HCT116 (cell line): ENCODE measurements around the gene HLA-E. TPM values are rescaled to one million over a fixed set of nuclear protein-coding genes. Genes with fewer than 3 reads are reported as not detected.

Experiments
- ATAC-seq: fragments of 200-7000 bp; cut with Tn5 transposase; 2 replicates; pipeline ENCODE4 v1.9.1; 2020; ENCODE audit warnings: mild to moderate bottlenecking, moderate library complexity
- BruUV-seq: library from RNA; stranded (reverse); fragments of 400-500 nt; replicated peaks from 2 replicates; lab custom pipeline; 2021; lab: Mats Ljungman, UMichigan
- CTCF ChIA-PET: fragments of 300-600 bp; sonication (Branson Sonifier 250); formaldehyde crosslinking; loops from one replicate; lab custom pipeline; 2021; ENCODE audit warnings: antibody characterized with exemption; lab: Charles Lee
- POLR2A ChIA-PET: fragments of 300-600, 350-600 bp; sonication (Branson Sonifier 250); formaldehyde crosslinking; loops from one replicate; lab custom pipeline; 2021; ENCODE audit warnings: antibody characterized with exemption; lab: Charles Lee
- RAD21 ChIA-PET, 2 experiments: fragments of 300-600 bp; sonication (Branson Sonifier 250); formaldehyde crosslinking; loops; one replicate each; lab custom pipeline; 2023; ENCODE audit warnings: low total read pairs in 2 of 2; ENCODE audit not compliant: uncharacterized antibody in 2 of 2, unreplicated experiment in 2 of 2, low non-redundant PET in 1 of 2; lab: Charles Lee
- DNase-seq: peaks from one replicate; pipeline ENCODE4 v3.0.0-alpha.2; 2010; ENCODE audit warnings: low read depth, low spot score
- H2AFZ ChIP-seq: fragments of 200-600 bp; shearing (Covaris generic), sonication (generic); 2 replicates; pipeline ENCODE4 v1.6.1; 2017; ENCODE audit warnings: low read depth, mixed run types, mixed read lengths, antibody characterized with exemption, low read length; ENCODE audit not compliant: poor library complexity, severe bottlenecking
- H3K27ac ChIP-seq: 2 replicates; pipeline ENCODE4 v1.5.1; 2012; ENCODE audit warnings: low read depth, low read length
- H3K27me3 ChIP-seq: fragments of 200-600 bp; sonication (generic); 2 replicates; pipeline ENCODE4 v1.6.1; 2016; ENCODE audit warnings: mixed run types, low read length, mixed read lengths; ENCODE audit not compliant: insufficient read depth
- H3K36me3 ChIP-seq, 2 experiments: fragments of 200-500 bp in 1 of 2; fragments of 200-600 bp in 1 of 2; sonication (Bioruptor generic) in 1 of 2; sonication (generic) in 1 of 2; 2 replicates each; pipeline versions ENCODE4 v1.5.1 to v1.6.1; 2014 to 2016; ENCODE audit warnings: low read length in 2 of 2, inconsistent platforms in 1 of 2, mixed read lengths in 1 of 2, mixed run types in 1 of 2; ENCODE audit not compliant: insufficient read depth in 2 of 2, control insufficient read depth in 1 of 2
- H3K4me1 ChIP-seq, 2 experiments: fragments of 200-600 bp in 1 of 2; sonication (generic) in 1 of 2; 2 replicates each; pipeline versions ENCODE4 v1.5.1 to v1.6.1; 2012 to 2017; ENCODE audit warnings: low read length in 2 of 2, inconsistent platforms in 1 of 2, mild to moderate bottlenecking in 1 of 2, mixed read lengths in 1 of 2, mixed run types in 1 of 2, moderate library complexity in 1 of 2; ENCODE audit not compliant: insufficient read depth in 2 of 2, control insufficient read depth in 1 of 2
- H3K4me2 ChIP-seq: fragments of 200-600 bp; sonication (generic); 2 replicates; pipeline ENCODE4 v1.6.1; 2017; ENCODE audit warnings: mixed run types, low read length, mixed read lengths
- H3K4me3 ChIP-seq, 2 experiments: fragments of 200-600 bp in 1 of 2; sonication (generic) in 1 of 2; replicated peaks in 1 of 2; 2 replicates each; pipeline ENCODE4 v1.5.1; 2011 to 2016; ENCODE audit warnings: low read length in 2 of 2, control low read depth in 1 of 2, low read depth in 1 of 2, mild to moderate bottlenecking in 1 of 2, mixed read lengths in 1 of 2, mixed run types in 1 of 2
- H3K79me2 ChIP-seq: fragments of 200-600 bp; sonication (generic); 2 replicates; pipeline ENCODE4 v1.6.1; 2017; ENCODE audit warnings: mild to moderate bottlenecking, mixed run types, low read length, moderate library complexity, mixed read lengths; ENCODE audit not compliant: insufficient read depth
- H3K9ac ChIP-seq: fragments of 200-600 bp; sonication (generic); 2 replicates; pipeline ENCODE4 v1.6.1; 2016; ENCODE audit warnings: low read length, mixed read lengths
- H3K9me2 ChIP-seq: fragments of 200-600 bp; sonication (generic), shearing (Covaris generic); 2 replicates; pipeline ENCODE4 v1.6.1; 2017; ENCODE audit warnings: mixed run types, mild to moderate bottlenecking, moderate library complexity; ENCODE audit not compliant: insufficient read depth
- H3K9me3 ChIP-seq, 2 experiments: fragments of 200-500 bp in 1 of 2; fragments of 200-600 bp in 1 of 2; sonication (Bioruptor generic) in 1 of 2; sonication (generic) in 1 of 2; 2 replicates each; pipeline ENCODE4 v1.6.1; 2014 to 2017; ENCODE audit warnings: low read length in 2 of 2, mixed read lengths in 2 of 2, inconsistent platforms in 1 of 2, low read depth in 1 of 2, mild to moderate bottlenecking in 1 of 2, mixed run types in 1 of 2, moderate library complexity in 1 of 2; ENCODE audit not compliant: control insufficient read depth in 1 of 2, insufficient read depth in 1 of 2
- H4K20me1 ChIP-seq: fragments of 200-600 bp; sonication (generic), shearing (Covaris generic); 2 replicates; pipeline ENCODE4 v1.6.1; 2017; ENCODE audit warnings: mixed run types, mild to moderate bottlenecking, moderate library complexity; ENCODE audit not compliant: insufficient read depth
- CTCF ChIP-seq, 3 experiments: fragments of 200-600 bp in 1 of 3; sonication (generic) in 1 of 3; IDR thresholded peaks in 2 of 3; conservative IDR thresholded peaks in 1 of 3; 2 replicates each; pipeline ENCODE4 v1.5.1; 2012 to 2017; ENCODE audit warnings: low read depth in 2 of 3, low read length in 2 of 3, antibody characterized with exemption in 1 of 3, borderline replicate concordance in 1 of 3, control low read depth in 1 of 3, mild to moderate bottlenecking in 1 of 3, mixed read lengths in 1 of 3, mixed run types in 1 of 3, moderate library complexity in 1 of 3; ENCODE audit not compliant: insufficient read depth in 1 of 3
- MAX ChIP-seq: IDR thresholded peaks from 2 replicates; pipeline ENCODE4 v1.6.1; 2012
- REST ChIP-seq: IDR thresholded peaks from 2 replicates; pipeline ENCODE4 v1.6.1; 2012; ENCODE audit warnings: low read depth
- intact Hi-C: fragments of 100-400 bp; cut with micrococcal nuclease; formaldehyde crosslinking; loops from 2 replicates; pipeline ENCODE4 v1.10.0; 2022
- total RNA-seq: library from RNA; stranded (reverse); gene quantifications from one replicate; pipeline ENCODE4 v1.2.1, GENCODE V29; 2021; ENCODE audit not compliant: unreplicated experiment

HLA-E gene
- total RNA-seq, 1 experiment from 2014 or later, result 108 TPM

- H3K27me3 ChIP-seq, result no peaks in the 10 kb centered on the region
- no peak overlapping the region for H3K9ac ChIP-seq
- H3K27ac ChIP-seq, result no peak overlapping the region
- DNase-seq, result no peak
- intact Hi-C loops, result no loop called here
- H3K4me2 ChIP-seq, result no peak overlapping the region
- ATAC-seq, result no peak
- no peaks in the 10 kb centered on the region for H3K9me3 ChIP-seq
- no TSS peak for BruUV-seq
- no peaks in the 10 kb centered on the region for H3K36me3 ChIP-seq
- TF ChIP-seq CTCF (IDR thresholded peaks at IDR 0.05 in 2 of 3, conservative IDR thresholded peaks at IDR 0.05 in 1 of 3; ENCODE audit: borderline replicate concordance in 1 of 3, insufficient read depth in 1 of 3, low read depth in 2 of 3, low read length in 2 of 3) (no peak), MAX (no peak), REST (no peak)
- H4K20me1 ChIP-seq, result no peaks in the 10 kb centered on the region
- no peak overlapping the region for H2AFZ ChIP-seq
- ChIA-PET RAD21 (no interaction called here), CTCF (no interaction called here), POLR2A (no interaction called here)
- H3K4me1 ChIP-seq, result peaks cover 0 to 7% of the 10 kb centered on the region in 2 experiments; a peak in 2 of 4 replicates
- H3K4me3 ChIP-seq, result no peak overlapping the region
- H3K79me2 ChIP-seq, result no peaks in the 10 kb centered on the region
- H3K9me2 ChIP-seq, result no peaks in the 10 kb centered on the region
Observed at GRCh38 chr6:30537931-30538330, 48.6 kb downstream of the HLA-E start.
